HG03469 (cell line): ENCODE data around the gene MCRS1.
"Not testable (repeated sequence)": the region's sequence is repeated elsewhere in the genome, so short reads cannot be mapped to it uniquely, and the experiment has no call there.

Source experiments
- ATAC-seq: cut with Tn5 transposase; IDR thresholded peaks from one replicate; pipeline ENCODE4 v1.9.1; 2021; ENCODE audit warnings: mild to moderate bottlenecking, moderate library complexity, moderate number of reproducible peaks; ENCODE audit not compliant: unreplicated experiment

Gene MCRS1

GRCh38 chr12:49524660-49525324 lies 43.1 kb downstream of the MCRS1 start:
- no peak for ATAC-seq

GRCh38 chr12:49521389-49521788 lies 46.6 kb downstream of the MCRS1 start:
- no peak for ATAC-seq

GRCh38 chr12:49519574-49519936 lies 48.4 kb downstream of the MCRS1 start:
- ATAC-seq = no peak

- no peak for ATAC-seq
Observed at GRCh38 chr12:49518914-49519573, 48.9 kb downstream of the MCRS1 start.

DNA sequence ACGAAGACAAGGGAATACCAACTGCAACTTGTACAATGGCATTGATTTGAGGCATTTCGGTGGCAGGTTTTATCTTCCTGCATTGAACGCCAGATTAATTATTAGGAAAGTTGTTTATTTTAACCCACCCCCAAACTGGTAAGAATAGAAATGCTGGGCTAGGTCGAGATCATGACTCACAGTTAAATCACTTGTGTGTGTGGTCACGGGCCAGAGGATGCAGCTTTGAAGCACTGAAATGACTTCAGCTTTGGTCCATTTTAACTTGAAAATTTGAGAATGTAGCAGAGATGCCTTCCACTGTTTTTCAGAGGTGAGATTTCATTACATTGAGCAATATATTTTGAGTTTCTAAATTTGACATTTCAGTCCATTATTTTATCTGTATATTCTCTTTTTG lies 52.7 kb downstream of the MCRS1 start:
- no peak for ATAC-seq

- ATAC-seq = no peak
Observed at GRCh38 chr12:49512546-49512945, 55.4 kb downstream of the MCRS1 start.

DNA sequence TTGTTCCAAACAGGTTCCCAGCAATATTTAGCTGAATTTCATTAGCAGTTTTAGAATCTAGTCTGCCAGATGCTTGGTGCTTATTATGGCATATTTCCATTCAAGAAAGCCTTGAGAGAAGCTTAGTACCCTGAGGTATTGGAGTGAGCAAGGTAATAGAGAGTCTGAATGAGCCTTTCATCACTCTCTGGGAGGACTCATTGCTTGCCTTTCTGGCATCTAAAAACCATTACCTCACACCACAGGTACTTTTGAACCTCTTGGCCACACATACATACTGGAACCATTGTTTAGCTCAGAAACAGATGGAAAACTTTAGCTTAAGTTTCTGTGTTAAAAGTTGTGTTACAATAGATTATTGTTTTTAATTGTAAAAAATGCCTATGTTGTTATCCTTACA lies 56.5 kb downstream of the MCRS1 start:
- ATAC-seq = no peak

DNA sequence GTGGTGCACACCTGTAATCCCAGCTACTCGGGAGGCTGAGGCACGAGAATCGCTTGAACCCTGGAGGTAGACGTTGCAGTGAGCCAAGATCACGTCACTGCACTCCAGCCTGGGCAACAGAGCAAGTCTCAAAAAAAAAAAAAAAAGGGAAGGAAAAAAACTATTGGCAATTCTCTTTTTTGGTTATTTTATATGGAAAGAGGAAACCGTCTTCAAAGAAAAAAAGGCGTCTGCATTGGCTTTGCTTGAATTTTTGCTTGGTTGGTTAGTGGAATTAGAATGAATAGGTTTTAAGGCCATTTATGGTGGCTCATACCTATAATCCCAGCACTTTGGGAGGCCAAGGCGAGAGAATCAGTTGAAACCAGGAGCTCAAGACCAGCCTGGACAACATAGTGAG lies 58.3 kb downstream of the MCRS1 start:
- ATAC-seq = not testable (repeated sequence)
